ENCODE results near the gene PHF21A.

Gene PHF21A

GRCh38 chr11:46065681-46066080, 55.6 kb downstream of the PHF21A start:
- no peak for DNase-seq (ENCODE audit: low read depth)
- TF ChIP-seq CTCF (IDR thresholded peaks at IDR 0.05; ENCODE audit: low read depth, low read length) (no peak), POLR2A (IDR thresholded peaks at IDR 0.05; ENCODE audit: extremely low read depth, insufficient read length) (no peak), MAX (IDR thresholded peaks at IDR 0.05; ENCODE audit: low read depth, low read length) (no peak)
- no peak overlapping the region for H3K4me3 ChIP-seq (ENCODE audit: low read depth, low read length)

- TF ChIP-seq MYC (IDR thresholded peaks at IDR 0.05; ENCODE audit: low read depth, low read length) (no peak), MAX (IDR thresholded peaks at IDR 0.05; ENCODE audit: low read depth, low read length) (no peak), CTCF (IDR thresholded peaks at IDR 0.05; ENCODE audit: low read depth, low read length) (no peak), POLR2A (IDR thresholded peaks at IDR 0.05; ENCODE audit: extremely low read depth, insufficient read length) (no peak)
- DNase-seq (ENCODE audit: low read depth) = no peak
- H3K4me3 ChIP-seq (ENCODE audit: low read depth, low read length) = no peak overlapping the region
Observed at GRCh38 chr11:46064221-46064620, 57.0 kb downstream of the PHF21A start.

GRCh38 chr11:46063138-46063537, 58.1 kb downstream of the PHF21A start:
- TF ChIP-seq CTCF (IDR thresholded peaks at IDR 0.05; ENCODE audit: low read depth, low read length) (no peak), MYC (IDR thresholded peaks at IDR 0.05; ENCODE audit: low read depth, low read length) (no peak), POLR2A (IDR thresholded peaks at IDR 0.05; ENCODE audit: extremely low read depth, insufficient read length) (no peak), MAX (IDR thresholded peaks at IDR 0.05; ENCODE audit: low read depth, low read length) (no peak)
- no peak overlapping the region for H3K4me3 ChIP-seq (ENCODE audit: low read depth, low read length)
- DNase-seq (ENCODE audit: low read depth) = no peak

- TF ChIP-seq CTCF (IDR thresholded peaks at IDR 0.05; ENCODE audit: low read depth, low read length) = no peak
- TF ChIP-seq MAX (IDR thresholded peaks at IDR 0.05; ENCODE audit: low read depth, low read length) = no peak
- DNase-seq (ENCODE audit: low read depth) = no peak
- no peak overlapping the region for H3K4me3 ChIP-seq (ENCODE audit: low read depth, low read length)
Observed at GRCh38 chr11:46060013-46060412, 61.2 kb downstream of the PHF21A start.

- DNase-seq (ENCODE audit: low read depth) = no peak
- H3K4me3 ChIP-seq (ENCODE audit: low read depth, low read length) = no peak overlapping the region
- TF ChIP-seq MYC (IDR thresholded peaks at IDR 0.05; ENCODE audit: low read depth, low read length) = no peak
Observed at GRCh38 chr11:46057489-46057888, 63.8 kb downstream of the PHF21A start.

GRCh38 chr11:46055371-46055770, 65.9 kb downstream of the PHF21A start:
- no peak for TF ChIP-seq POLR2A (IDR thresholded peaks at IDR 0.05; ENCODE audit: extremely low read depth, insufficient read length)
- no peak for TF ChIP-seq MYC (IDR thresholded peaks at IDR 0.05; ENCODE audit: low read depth, low read length)
- TF ChIP-seq CTCF (IDR thresholded peaks at IDR 0.05; ENCODE audit: low read depth, low read length) = no peak
- TF ChIP-seq MAX (IDR thresholded peaks at IDR 0.05; ENCODE audit: low read depth, low read length) = no peak
- no peak for DNase-seq (ENCODE audit: low read depth)
- no peak overlapping the region for H3K4me3 ChIP-seq (ENCODE audit: low read depth, low read length)

Measured in NB4 (cell line).